ENCODE measurements around the gene MLC1.

MLC1 gene

DNA sequence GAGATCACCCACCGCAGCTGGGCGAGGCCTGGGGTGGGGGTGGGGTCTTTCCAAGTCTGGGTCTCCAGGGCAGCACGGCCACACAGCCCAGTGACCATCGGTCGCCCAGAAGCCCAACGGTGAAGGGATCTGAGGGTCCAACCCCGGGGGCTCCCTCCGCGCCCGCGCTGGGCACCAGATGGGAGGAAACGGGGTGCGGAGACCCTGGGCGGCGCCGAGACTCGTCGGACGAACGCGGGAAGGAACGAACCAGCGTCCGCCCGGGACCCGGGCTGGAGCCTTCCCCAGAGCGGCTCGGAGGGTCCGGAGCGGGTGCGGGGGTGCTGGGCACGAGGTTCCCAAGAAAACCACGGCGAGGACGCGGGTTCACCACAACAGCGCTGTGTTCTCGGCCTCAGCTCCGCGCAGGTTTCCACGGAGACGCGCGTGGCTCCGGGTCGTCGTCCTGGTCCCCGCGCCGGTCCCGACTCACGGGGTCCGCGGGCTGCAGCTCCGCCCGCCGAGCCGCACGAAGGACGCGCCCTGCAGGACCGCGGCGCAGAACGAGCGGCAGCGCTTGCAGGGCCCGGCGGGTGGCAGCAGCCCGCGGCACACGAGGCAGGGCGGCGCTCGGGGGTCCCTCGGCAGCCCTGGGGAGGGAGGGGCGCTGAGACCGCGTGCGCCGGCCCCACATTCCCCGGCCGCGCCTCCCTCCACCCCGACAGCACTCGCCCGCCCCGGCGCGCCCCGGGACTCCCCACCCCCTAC is 70.4 kb downstream of the MLC1 start:
- no peak overlapping the region for H3K9ac ChIP-seq (ENCODE audit: low read depth, low read length)
- no peaks in the 10 kb centered on the region for H3K9me3 ChIP-seq (replicated peaks; ENCODE audit: low read length)
- H3K4me1 ChIP-seq (ENCODE audit: control insufficient read depth, insufficient read depth, low read length): peaks cover 17% of the 10 kb centered on the region
- no peak overlapping the region for H3K4me2 ChIP-seq (ENCODE audit: low read length)
- H3K4me3 ChIP-seq (ENCODE audit: low read length): no peak overlapping the region
- H3K27me3 ChIP-seq (ENCODE audit: control insufficient read depth, insufficient read depth, low read length): peaks cover 86% of the 10 kb centered on the region
- no peaks in the 10 kb centered on the region for H3K36me3 ChIP-seq (ENCODE audit: insufficient read depth, low read length)

- H3K36me3 ChIP-seq (ENCODE audit: insufficient read depth, low read length): no peaks in the 10 kb centered on the region
- H3K4me1 ChIP-seq (ENCODE audit: control insufficient read depth, insufficient read depth, low read length): peaks cover 17% of the 10 kb centered on the region
- H3K4me3 ChIP-seq (ENCODE audit: low read length): no peak overlapping the region
- H3K9ac ChIP-seq (ENCODE audit: low read depth, low read length): no peak overlapping the region
- no peaks in the 10 kb centered on the region for H3K9me3 ChIP-seq (replicated peaks; ENCODE audit: low read length)
- no peak overlapping the region for H3K4me2 ChIP-seq (ENCODE audit: low read length)
- H3K27me3 ChIP-seq (ENCODE audit: control insufficient read depth, insufficient read depth, low read length): peaks cover 81% of the 10 kb centered on the region
Observed at GRCh38 chr22:50014053-50014501, 71.1 kb downstream of the MLC1 start.

DNA sequence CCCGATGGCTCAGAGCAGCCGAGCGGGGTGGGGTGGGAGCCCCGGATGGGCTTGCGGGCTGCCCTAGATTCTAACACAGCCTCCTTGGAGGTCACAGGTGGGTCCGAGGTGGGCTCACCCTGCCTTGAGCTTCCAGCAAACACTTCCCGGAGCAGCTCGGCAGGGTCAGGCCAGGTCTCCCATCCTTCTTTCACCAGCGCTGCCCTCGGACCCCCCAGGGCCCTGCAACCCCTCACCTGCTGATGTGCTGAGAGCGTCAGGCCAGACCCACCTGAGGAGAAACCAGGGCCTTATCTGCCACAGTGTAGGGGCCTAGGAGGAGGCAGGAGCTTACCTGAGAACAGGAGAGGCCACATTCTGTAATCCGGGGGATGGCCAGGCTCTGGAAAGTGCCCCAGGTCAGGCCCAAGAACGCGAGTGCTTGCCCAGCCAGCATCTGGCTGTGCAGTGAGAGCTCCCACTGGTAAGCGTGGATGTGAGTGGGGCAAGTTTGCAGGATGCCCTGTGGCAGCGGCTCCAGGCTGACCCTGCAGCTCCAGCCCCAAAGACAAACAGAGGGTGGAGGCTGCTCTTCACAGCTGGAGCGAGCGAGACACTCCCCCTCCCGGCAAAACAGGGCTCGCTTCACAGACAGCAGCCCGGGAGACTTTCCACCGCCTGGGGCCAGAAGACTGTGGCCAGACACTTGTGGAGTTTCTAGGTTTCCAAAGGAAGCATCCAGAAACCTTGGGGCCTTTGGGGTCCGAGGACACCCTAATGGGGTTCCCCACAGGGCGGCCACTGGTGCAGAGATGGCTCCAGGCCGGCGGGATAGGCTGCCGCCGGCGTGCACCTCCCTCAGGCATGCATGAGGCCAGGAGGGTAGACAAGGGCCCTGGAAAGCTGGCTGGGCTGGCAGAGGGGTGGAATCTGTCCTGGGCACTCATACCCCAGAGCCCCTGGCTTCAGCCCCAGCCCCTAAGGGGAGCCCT is 72.7 kb downstream of the MLC1 start, which contains the start of gene IL17REL:
Gene IL17REL, minus strand, starts transcription at position 555 of the 971 bp plus-strand sequence. Its CDS starts 119 bp downstream, at position 436.
- peaks cover 71% of the 10 kb centered on the region for H3K27me3 ChIP-seq (ENCODE audit: control insufficient read depth, insufficient read depth, low read length)
- no peak within 1 kb of the TSS for H3K4me3 ChIP-seq (ENCODE audit: low read length)
- H3K4me2 ChIP-seq (ENCODE audit: low read length): no peak within 1 kb of the TSS
- no peaks in the 10 kb centered on the region for H3K36me3 ChIP-seq (ENCODE audit: insufficient read depth, low read length)
- H3K4me1 ChIP-seq (ENCODE audit: control insufficient read depth, insufficient read depth, low read length): peaks cover 17% of the 10 kb centered on the region
- no peak within 1 kb of the TSS for H3K9ac ChIP-seq (ENCODE audit: low read depth, low read length)
- no peaks in the 10 kb centered on the region for H3K9me3 ChIP-seq (replicated peaks; ENCODE audit: low read length)

DNA sequence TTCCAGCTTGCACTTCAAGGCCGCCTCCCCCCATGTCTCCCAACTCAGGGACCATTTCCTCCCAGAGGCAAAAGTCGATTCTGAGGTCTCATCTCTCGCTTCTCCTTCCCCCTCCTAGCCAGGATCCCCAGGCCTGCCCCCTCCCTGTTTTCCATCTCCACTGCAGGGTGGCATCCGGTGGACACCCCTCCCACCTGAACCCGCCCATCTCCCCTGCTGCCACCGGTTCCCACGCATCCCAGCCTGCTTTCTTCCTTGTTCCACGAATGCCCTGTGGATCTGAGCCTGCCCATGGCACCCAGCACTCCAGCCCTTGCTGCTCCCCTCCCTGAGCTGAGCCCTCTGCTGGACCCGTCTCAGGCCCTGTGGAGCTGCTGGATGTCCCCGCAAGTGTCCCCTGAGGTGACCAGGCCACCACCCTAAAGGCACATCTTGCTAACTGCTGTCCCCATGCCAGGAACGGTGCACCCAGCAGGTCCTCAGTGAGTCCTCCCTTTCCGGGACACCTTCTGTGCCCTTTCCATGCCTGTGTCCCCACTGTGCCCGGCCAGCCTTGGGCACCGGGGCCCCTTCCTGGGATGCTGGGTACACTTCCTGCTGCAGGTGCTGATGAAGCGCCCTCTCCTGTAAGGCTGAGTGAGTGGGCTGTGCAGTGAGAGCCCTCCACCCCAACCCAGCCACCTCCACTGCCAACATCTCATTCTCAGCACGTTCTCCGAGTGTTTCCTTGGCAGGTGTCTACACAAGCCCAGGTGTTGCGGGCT is 73.6 kb downstream of the MLC1 start:
- Histone ChIP-seq H3K36me3 (ENCODE audit: insufficient read depth, low read length) (no peaks in the 10 kb centered on the region), H3K4me3 (ENCODE audit: low read length) (no peak overlapping the region), H3K9me3 (replicated peaks; ENCODE audit: low read length) (no peaks in the 10 kb centered on the region), H3K27me3 (ENCODE audit: control insufficient read depth, insufficient read depth, low read length) (peaks cover 62% of the 10 kb centered on the region), H3K9ac (ENCODE audit: low read depth, low read length) (no peak overlapping the region), H3K4me2 (ENCODE audit: low read length) (no peak overlapping the region), H3K4me1 (ENCODE audit: control insufficient read depth, insufficient read depth, low read length) (peaks cover 9% of the 10 kb centered on the region)

DNA sequence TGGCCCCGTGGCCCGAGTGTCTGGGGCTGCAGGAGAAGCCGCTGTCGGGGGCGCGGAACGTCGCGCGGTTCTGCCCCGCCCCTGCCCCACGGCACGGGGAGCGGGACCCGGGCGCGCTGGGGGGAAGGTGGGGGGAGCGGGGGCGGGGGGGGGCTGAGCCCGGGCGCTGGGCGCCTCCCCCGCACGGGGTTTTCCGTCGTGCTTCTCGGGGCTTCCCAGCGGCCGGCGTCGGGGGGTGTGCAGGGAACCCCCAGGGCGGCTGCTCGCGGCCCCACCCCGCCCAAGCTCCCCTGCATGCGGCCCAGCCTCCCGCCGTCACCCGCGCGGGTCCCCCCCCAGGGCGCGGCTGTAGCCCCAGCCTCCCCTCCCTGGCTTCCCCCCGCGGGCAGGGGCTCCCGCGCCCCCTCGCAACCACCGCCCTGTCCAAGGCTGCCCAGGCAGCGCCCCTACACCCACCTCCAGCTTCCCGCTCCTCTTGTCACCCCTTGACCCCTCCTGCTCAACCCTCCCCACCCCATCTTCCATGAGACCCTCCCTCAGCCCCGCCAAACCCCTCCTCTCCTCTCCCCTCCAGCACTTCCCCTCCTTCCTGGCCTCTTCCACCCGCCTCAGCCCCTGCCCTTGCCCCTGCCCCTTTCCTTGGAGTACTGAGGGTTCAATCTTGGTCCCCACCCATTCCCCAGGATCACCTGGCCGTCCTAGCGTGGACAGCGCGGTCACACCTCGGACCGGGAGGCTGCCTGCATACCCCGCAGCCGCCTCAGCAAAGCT is 74.4 kb downstream of the MLC1 start:
- Histone ChIP-seq H3K4me3 (ENCODE audit: low read length) (no peak overlapping the region), H3K27me3 (ENCODE audit: control insufficient read depth, insufficient read depth, low read length) (peaks cover 54% of the 10 kb centered on the region), H3K9ac (ENCODE audit: low read depth, low read length) (no peak overlapping the region), H3K4me1 (ENCODE audit: control insufficient read depth, insufficient read depth, low read length) (peaks cover 5% of the 10 kb centered on the region), H3K4me2 (ENCODE audit: low read length) (no peak overlapping the region), H3K9me3 (replicated peaks; ENCODE audit: low read length) (no peaks in the 10 kb centered on the region), H3K36me3 (ENCODE audit: insufficient read depth, low read length) (no peaks in the 10 kb centered on the region)

DNA sequence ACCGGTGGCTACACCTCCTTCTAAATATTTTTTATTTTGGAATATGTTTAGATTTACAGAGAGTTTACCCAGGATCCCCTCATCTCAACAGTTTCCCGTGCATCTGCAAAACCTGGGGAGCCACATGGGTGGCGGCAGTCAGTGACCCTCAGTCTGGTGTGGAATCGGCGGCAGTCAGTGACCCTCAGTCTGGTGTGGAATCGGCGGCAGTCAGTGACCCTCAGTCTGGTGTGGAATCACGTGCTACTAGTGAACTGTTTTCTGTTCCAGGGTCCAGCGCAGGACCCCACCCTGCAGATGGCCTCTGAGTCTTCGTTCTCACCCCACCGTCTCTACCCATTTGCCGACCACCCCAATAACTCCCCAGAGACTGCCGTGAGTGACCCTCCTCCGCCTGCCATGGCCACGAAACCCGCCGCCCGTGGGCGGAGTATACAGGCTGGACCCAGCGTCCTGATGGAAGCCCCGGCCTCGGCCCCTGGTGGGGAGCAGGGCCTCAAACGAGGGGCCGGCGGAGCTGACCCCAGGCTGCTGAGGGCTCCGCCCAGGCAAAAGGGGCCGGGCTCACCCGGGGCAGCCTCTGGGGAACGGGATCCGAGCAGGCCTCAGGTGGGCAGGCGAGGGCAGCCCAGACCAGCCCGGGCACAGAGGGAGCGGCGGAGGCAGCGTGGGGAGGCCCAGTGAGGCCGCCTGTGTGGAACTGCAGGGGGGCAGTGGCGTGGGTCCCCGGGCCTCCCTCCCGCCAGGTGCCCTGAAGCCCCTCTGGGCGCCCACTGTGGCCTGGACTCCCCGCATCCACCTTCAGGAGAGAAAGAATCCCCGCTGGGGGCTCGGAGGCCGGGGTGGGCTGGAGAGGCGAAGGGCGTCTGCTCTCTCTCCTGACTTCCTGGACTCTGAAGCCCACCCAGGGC is 75.2 kb downstream of the MLC1 start:
- Histone ChIP-seq H3K4me2 (ENCODE audit: low read length) (no peak overlapping the region), H3K4me3 (ENCODE audit: low read length) (no peak overlapping the region), H3K36me3 (ENCODE audit: insufficient read depth, low read length) (no peaks in the 10 kb centered on the region), H3K9me3 (replicated peaks; ENCODE audit: low read length) (no peaks in the 10 kb centered on the region), H3K4me1 (ENCODE audit: control insufficient read depth, insufficient read depth, low read length) (peaks cover 5% of the 10 kb centered on the region), H3K27me3 (ENCODE audit: control insufficient read depth, insufficient read depth, low read length) (peaks cover 57% of the 10 kb centered on the region), H3K9ac (ENCODE audit: low read depth, low read length) (no peak overlapping the region)
